ENCODE data around the gene TMEM185B.

Gene TMEM185B

GRCh38 chr2:120224256-120224655 is 1.1 kb upstream of the TMEM185B start:
- H3K4me3 ChIP-seq (ENCODE audit: low read length, poor library complexity, severe bottlenecking) = peak overlapping the region; percentile 92
- no peaks in the 10 kb centered on the region for H3K9me3 ChIP-seq (ENCODE audit: insufficient read depth, low read depth, low read length)
- TF ChIP-seq EZH2phosphoT487 (IDR thresholded peaks at IDR 0.05; ENCODE audit: borderline replicate concordance) = no peak
- TF ChIP-seq, protein P1, sequence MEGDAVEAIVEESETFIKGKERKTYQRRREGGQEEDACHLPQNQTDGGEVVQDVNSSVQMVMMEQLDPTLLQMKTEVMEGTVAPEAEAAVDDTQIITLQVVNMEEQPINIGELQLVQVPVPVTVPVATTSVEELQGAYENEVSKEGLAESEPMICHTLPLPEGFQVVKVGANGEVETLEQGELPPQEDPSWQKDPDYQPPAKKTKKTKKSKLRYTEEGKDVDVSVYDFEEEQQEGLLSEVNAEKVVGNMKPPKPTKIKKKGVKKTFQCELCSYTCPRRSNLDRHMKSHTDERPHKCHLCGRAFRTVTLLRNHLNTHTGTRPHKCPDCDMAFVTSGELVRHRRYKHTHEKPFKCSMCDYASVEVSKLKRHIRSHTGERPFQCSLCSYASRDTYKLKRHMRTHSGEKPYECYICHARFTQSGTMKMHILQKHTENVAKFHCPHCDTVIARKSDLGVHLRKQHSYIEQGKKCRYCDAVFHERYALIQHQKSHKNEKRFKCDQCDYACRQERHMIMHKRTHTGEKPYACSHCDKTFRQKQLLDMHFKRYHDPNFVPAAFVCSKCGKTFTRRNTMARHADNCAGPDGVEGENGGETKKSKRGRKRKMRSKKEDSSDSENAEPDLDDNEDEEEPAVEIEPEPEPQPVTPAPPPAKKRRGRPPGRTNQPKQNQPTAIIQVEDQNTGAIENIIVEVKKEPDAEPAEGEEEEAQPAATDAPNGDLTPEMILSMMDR (conservative IDR thresholded peaks at IDR 0.05; ENCODE audit: low read length) = no peak
- peak overlapping the region; percentile 96; the same call in 1 of the 2 replicates for H2AFZ ChIP-seq (ENCODE audit: low read length)
- no peaks in the 10 kb centered on the region for H3F3A ChIP-seq (ENCODE audit: low read depth)
- peaks cover 44% of the 10 kb centered on the region for H3K4me1 ChIP-seq (ENCODE audit: insufficient read depth, low read length, poor library complexity, severe bottlenecking)
- no peaks in the 10 kb centered on the region for H3K9me2 ChIP-seq (replicated peaks; ENCODE audit: low read depth, low read length)
- H4K20me1 ChIP-seq (ENCODE audit: insufficient read depth, low read length, poor library complexity, severe bottlenecking) = peaks cover 11% of the 10 kb centered on the region
- peak overlapping the region; percentile 74 for H3K9ac ChIP-seq (ENCODE audit: low read depth, low read length, poor library complexity, severe bottlenecking)
- no peaks in the 10 kb centered on the region for H3K27me3 ChIP-seq (ENCODE audit: insufficient read depth, low read length, poor library complexity, severe bottlenecking)
- peaks cover 27% of the 10 kb centered on the region for H3K79me2 ChIP-seq (ENCODE audit: insufficient read depth, low read length)
- H3K36me3 ChIP-seq (ENCODE audit: insufficient read depth, low read length) = no peaks in the 10 kb centered on the region
- peak overlapping the region; percentile 85 for H3K4me2 ChIP-seq (ENCODE audit: low read depth, low read length, poor library complexity, severe bottlenecking)

GRCh38 chr2:120222186-120223033 is 790 bp downstream of the TMEM185B start:
- no peaks in the 10 kb centered on the region for H3K9me2 ChIP-seq (replicated peaks; ENCODE audit: low read depth, low read length)
- peaks cover 39% of the 10 kb centered on the region for H3K4me1 ChIP-seq (ENCODE audit: insufficient read depth, low read length, poor library complexity, severe bottlenecking)
- no peaks in the 10 kb centered on the region for H3K9me3 ChIP-seq (ENCODE audit: insufficient read depth, low read depth, low read length)
- H3K4me2 ChIP-seq (ENCODE audit: low read depth, low read length, poor library complexity, severe bottlenecking) = peak overlapping the region; percentile 85
- no peaks in the 10 kb centered on the region for H3K27me3 ChIP-seq (ENCODE audit: insufficient read depth, low read length, poor library complexity, severe bottlenecking)
- no peaks in the 10 kb centered on the region for H3K36me3 ChIP-seq (ENCODE audit: insufficient read depth, low read length)
- peak overlapping the region; percentile 96; the same call in 1 of the 2 replicates for H2AFZ ChIP-seq (ENCODE audit: low read length)
- peak overlapping the region; percentile 92 for H3K4me3 ChIP-seq (ENCODE audit: low read length, poor library complexity, severe bottlenecking)
- H3K79me2 ChIP-seq (ENCODE audit: insufficient read depth, low read length) = peaks cover 27% of the 10 kb centered on the region
- no peaks in the 10 kb centered on the region for H3F3A ChIP-seq (ENCODE audit: low read depth)
- TF ChIP-seq, protein P1 (conservative IDR thresholded peaks at IDR 0.05; ENCODE audit: low read length) = no peak
- TF ChIP-seq EZH2phosphoT487 (IDR thresholded peaks at IDR 0.05; ENCODE audit: borderline replicate concordance) = no peak
- peaks cover 11% of the 10 kb centered on the region for H4K20me1 ChIP-seq (ENCODE audit: insufficient read depth, low read length, poor library complexity, severe bottlenecking)
- peak overlapping the region; percentile 74 for H3K9ac ChIP-seq (ENCODE audit: low read depth, low read length, poor library complexity, severe bottlenecking)

- no peaks in the 10 kb centered on the region for H3K9me2 ChIP-seq (replicated peaks; ENCODE audit: low read depth, low read length)
- H3K27me3 ChIP-seq (ENCODE audit: insufficient read depth, low read length, poor library complexity, severe bottlenecking) = no peaks in the 10 kb centered on the region
- H3K9ac ChIP-seq (ENCODE audit: low read depth, low read length, poor library complexity, severe bottlenecking) = peak overlapping the region; percentile 74
- H3K4me3 ChIP-seq (ENCODE audit: low read length, poor library complexity, severe bottlenecking) = peak overlapping the region; percentile 92
- H3F3A ChIP-seq (ENCODE audit: low read depth) = no peaks in the 10 kb centered on the region
- H4K20me1 ChIP-seq (ENCODE audit: insufficient read depth, low read length, poor library complexity, severe bottlenecking) = peaks cover 11% of the 10 kb centered on the region
- TF ChIP-seq, protein P1 (conservative IDR thresholded peaks at IDR 0.05; ENCODE audit: low read length) = no peak
- H2AFZ ChIP-seq (ENCODE audit: low read length) = no peak overlapping the region
- H3K4me2 ChIP-seq (ENCODE audit: low read depth, low read length, poor library complexity, severe bottlenecking) = peak overlapping the region; percentile 85
- no peaks in the 10 kb centered on the region for H3K9me3 ChIP-seq (ENCODE audit: insufficient read depth, low read depth, low read length)
- H3K36me3 ChIP-seq (ENCODE audit: insufficient read depth, low read length) = no peaks in the 10 kb centered on the region
- peaks cover 27% of the 10 kb centered on the region for H3K79me2 ChIP-seq (ENCODE audit: insufficient read depth, low read length)
- H3K4me1 ChIP-seq (ENCODE audit: insufficient read depth, low read length, poor library complexity, severe bottlenecking) = peaks cover 32% of the 10 kb centered on the region
These were observed 1.6 kb downstream of the TMEM185B start for GRCh38 chr2:120221616-120222015.
